Pancreas (tissue), 10 donors: ENCODE data around the gene HACD2. TPM values are rescaled to one million over a fixed set of nuclear protein-coding genes. Genes with fewer than 3 reads are reported as not detected.

ENCODE experiments used
- ATAC-seq, 4 donors: fragments of 200-7000 bp; cut with Tn5 transposase; one replicate each; pipeline versions ENCODE4 v1.8.0 to v1.9.1; 2020; ENCODE audit warnings: mild to moderate bottlenecking in 4 of 4, moderate library complexity in 4 of 4
- DNase-seq, 6 donors: peaks; one replicate each; pipeline ENCODE4 v3.0.0-alpha.2; 2020
- FAIRE-seq: peaks from 2 replicates; lab custom pipeline; 2012; peaks lifted over from hg19 to GRCh38; lab: Jason Lieb, UNC
- H3K27ac ChIP-seq, 4 donors: fragments of 200-600 bp; sonication (generic); 1 replicate in 3 of 4; 2 replicates in 1 of 4; pipeline versions ENCODE4 v1.5.0 to v1.8.0; 2020
- H3K27me3 ChIP-seq, 4 donors: fragments of 200-600 bp; one replicate each; pipeline ENCODE4 v1.8.0; 2021
- H3K36me3 ChIP-seq, 3 donors: fragments of 200-600 bp; sonication (generic) in 1 of 3; one replicate each; pipeline versions ENCODE4 v1.5.0 to v1.8.0; 2020 to 2021
- H3K4me1 ChIP-seq, 3 donors: fragments of 200-600 bp; one replicate each; pipeline ENCODE4 v1.8.0; 2021
- H3K4me3 ChIP-seq, 4 donors: fragments of 200-600 bp; sonication (generic) in 2 of 4; one replicate each; pipeline versions ENCODE4 v1.5.0 to v1.8.0; 2020 to 2021
- H3K9me3 ChIP-seq, 4 donors: fragments of 200-600 bp; one replicate each; pipeline ENCODE4 v1.8.0; 2021
- WGBS, 2 donors: extraction: QIAGEN DNeasy Blood & Tissue Kit; methylation state at CpG; one replicate each; pipeline ENCODE4 v1.1.7; 2013; 5-methylcytosine and 5-hydroxymethylcytosine counted together
- intact Hi-C, 3 donors: fragments of 100-400 bp; cut with DNase I; formaldehyde crosslinking; loops; one replicate each; pipeline versions ENCODE4 v1.11.1 to v1.14.2; 2022
- polyA plus RNA-seq, 2 donors: library from polyadenylated mRNA; stranded (reverse); fragments of 200-250 nt; gene quantifications; one replicate each; pipeline ENCODE4 v1.2.3, GENCODE V29; 2013
- total RNA-seq, 6 donors: library from RNA; stranded (reverse); fragmentation: NEBNext Ultra II Directional in 4 of 6; extraction: Animal tissue kit (Norgen Biotek cat#: 25700) in 4 of 6; gene quantifications; one replicate each; pipeline versions ENCODE4 v1.2.1 to v1.2.4, GENCODE V29; 2021 to 2023
- TF ChIP-seq, protein P1 (sequence below), 4 donors: fragments of 200-600 bp; sonication (generic) in 3 of 4; IDR thresholded peaks; one replicate each; pipeline versions ENCODE4 v1.5.0 to v1.8.0; 2021; ENCODE audit warnings: antibody characterized with exemption in 4 of 4
- donor health status: healthy with polysubstance abuse.
- donor health status: DM: no; HTN: no; CAD: no; lungs with moderate emphysema.
- donor health status: DM: no; HTN: no; CAD: no.
- donor health status: control.
- donor health status: control.
- donor health status: Bipolar disorder and iron deficiency.
- donor health status: DM: yes; HTN: yes; CAD: no.
- donor health status: DM: no; HTN: no; CAD: no.
- donor health status: DM: no; HTN: no; CAD: no.
- donor health status: DM: yes; HTN: yes; CAD: no.

Gene HACD2
- total and polyA plus RNA-seq, 8 donors: 4.4 to 22.2 (median 13.1) TPM

DNA sequence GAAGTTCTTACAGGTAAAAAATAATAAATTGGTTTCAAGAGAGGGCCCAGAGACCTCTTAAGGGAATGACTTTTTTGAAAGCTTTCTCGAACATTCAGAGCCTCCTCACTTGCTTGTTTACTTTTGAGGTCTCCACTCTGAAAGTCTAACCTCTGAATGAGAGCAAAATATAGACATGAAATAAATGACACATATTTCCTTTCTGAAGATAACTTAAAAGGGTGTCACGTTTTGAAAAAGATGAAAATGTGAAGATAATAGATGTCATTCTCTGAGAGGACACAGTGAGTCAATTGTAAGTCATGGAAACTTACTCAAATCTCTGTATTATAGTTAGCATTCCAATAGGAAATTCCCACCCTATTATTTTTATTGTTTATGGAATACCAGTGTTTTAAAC is 44.6 kb downstream of the HACD2 start:
- no peak for DNase-seq
- no peak overlapping the region for H3K4me3 ChIP-seq
- 60 to 68% methylated on average over 2 of the region's 2 CpGs for WGBS, 2 donors
- peaks cover 0 to 8% (median 0%) of the 10 kb centered on the region in 3 donors for H3K4me1 ChIP-seq
- TF ChIP-seq, protein P1, sequence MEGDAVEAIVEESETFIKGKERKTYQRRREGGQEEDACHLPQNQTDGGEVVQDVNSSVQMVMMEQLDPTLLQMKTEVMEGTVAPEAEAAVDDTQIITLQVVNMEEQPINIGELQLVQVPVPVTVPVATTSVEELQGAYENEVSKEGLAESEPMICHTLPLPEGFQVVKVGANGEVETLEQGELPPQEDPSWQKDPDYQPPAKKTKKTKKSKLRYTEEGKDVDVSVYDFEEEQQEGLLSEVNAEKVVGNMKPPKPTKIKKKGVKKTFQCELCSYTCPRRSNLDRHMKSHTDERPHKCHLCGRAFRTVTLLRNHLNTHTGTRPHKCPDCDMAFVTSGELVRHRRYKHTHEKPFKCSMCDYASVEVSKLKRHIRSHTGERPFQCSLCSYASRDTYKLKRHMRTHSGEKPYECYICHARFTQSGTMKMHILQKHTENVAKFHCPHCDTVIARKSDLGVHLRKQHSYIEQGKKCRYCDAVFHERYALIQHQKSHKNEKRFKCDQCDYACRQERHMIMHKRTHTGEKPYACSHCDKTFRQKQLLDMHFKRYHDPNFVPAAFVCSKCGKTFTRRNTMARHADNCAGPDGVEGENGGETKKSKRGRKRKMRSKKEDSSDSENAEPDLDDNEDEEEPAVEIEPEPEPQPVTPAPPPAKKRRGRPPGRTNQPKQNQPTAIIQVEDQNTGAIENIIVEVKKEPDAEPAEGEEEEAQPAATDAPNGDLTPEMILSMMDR (IDR thresholded peaks at IDR 0.05): no peak
- H3K9me3 ChIP-seq: no peaks in the 10 kb centered on the region
- no peaks in the 10 kb centered on the region for H3K36me3 ChIP-seq
- intact Hi-C loops: no loop called here
- no peak for FAIRE-seq
- ATAC-seq: no peak
- no peak overlapping the region for H3K27ac ChIP-seq
- H3K27me3 ChIP-seq: no peaks in the 10 kb centered on the region

DNA sequence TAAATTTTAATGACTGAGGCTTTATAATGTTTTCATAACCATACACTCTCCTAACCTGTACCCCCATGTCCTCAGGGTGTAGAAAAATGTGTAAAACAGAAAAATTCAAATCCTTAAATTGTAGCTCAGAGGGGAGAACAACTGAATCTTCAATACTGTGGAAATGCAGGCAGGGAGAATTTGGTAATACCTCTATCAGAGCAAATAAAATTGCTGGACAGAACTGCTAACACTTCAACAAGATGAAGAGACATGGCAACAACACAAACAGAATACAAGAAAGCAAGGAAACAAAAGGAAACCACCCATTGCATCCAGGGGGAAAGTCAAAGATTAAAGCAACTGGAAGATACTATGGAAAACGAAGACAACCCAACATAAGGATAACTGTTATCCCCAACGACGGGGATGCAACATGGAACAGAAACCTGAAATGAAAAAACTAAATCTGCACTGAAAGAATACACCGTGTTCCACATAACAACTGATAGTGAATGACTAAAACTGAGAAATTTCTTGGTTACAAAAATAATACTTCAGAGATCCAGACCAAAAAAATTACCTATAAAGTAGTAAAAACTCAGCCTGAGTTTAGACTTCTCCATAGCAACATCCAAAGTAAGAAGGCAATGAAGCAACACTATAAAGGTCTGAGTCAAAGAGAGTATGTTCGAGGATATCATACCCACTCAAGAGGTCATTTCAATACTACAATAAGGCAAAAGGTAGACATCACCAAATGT is 48.5 kb downstream of the HACD2 start:
- intact Hi-C loops: no loop called here
- Histone ChIP-seq H3K4me1 (peaks cover 0 to 8% (median 0%) of the 10 kb centered on the region in 3 donors), H3K27me3 (no peaks in the 10 kb centered on the region), H3K4me3 (no peak overlapping the region), H3K9me3 (no peaks in the 10 kb centered on the region), H3K36me3 (no peaks in the 10 kb centered on the region), H3K27ac (no peak overlapping the region)
- TF ChIP-seq, protein P1 (IDR thresholded peaks at IDR 0.05): no peak
- ATAC-seq (no peak), DNase-seq (no peak), FAIRE-seq (no peak)
- 95 to 96% methylated on average over 5 of the region's 5 CpGs for WGBS, 2 donors

DNA sequence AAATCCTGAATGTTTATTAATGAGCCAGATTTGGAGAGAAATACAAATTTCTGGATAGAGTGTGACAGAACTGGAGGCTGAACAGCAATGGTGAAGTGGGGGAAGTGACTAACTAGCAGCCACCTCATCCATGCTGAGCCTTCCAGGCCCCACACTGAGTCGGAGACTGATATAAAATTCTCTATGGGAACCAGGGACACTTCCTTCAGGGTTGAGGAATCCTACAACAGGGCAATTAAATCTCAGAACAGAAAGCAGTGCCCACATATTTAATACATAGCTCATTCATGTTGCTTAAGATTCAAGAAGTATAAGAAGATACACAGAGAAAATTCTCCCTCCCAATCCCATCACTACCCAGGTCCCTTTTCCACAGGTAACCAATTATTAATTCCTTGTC is 49.3 kb downstream of the HACD2 start:
- no peak overlapping the region for H3K4me3 ChIP-seq
- DNase-seq (no peak), ATAC-seq (no peak), FAIRE-seq (no peak)
- 91 to 96% methylated on average over 1 of the region's 1 CpG for WGBS, 2 donors
- intact Hi-C loops: no loop called here
- H3K27ac ChIP-seq: no peak overlapping the region
- TF ChIP-seq, protein P1 (IDR thresholded peaks at IDR 0.05): no peak
- H3K36me3 ChIP-seq: no peaks in the 10 kb centered on the region
- no peaks in the 10 kb centered on the region for H3K27me3 ChIP-seq
- peaks cover 0 to 8% (median 0%) of the 10 kb centered on the region in 3 donors for H3K4me1 ChIP-seq
- H3K9me3 ChIP-seq: no peaks in the 10 kb centered on the region

DNA sequence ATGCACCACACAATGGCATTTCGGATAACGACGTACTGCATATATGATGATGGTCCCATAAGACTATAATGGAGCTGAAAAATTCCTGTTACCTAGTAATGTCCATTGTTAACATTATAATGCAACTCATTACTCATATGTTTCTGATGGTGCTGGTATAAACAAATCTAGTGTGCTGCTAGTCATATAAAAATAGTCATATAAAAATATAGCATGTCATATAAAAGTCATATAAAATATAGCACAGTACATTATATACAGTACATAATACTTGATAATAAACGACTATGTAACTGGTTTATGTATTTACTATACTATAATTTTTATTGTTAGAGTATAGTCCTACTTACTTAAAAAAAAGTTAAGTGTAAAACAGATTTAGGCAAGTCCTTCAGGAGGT is 50.6 kb downstream of the HACD2 start:
- H3K9me3 ChIP-seq: no peaks in the 10 kb centered on the region
- no peaks in the 10 kb centered on the region for H3K27me3 ChIP-seq
- TF ChIP-seq, protein P1 (IDR thresholded peaks at IDR 0.05): no peak
- H3K27ac ChIP-seq: no peak overlapping the region
- DNase-seq (no peak), ATAC-seq (no peak), FAIRE-seq (no peak)
- no peak overlapping the region for H3K4me3 ChIP-seq
- WGBS, 2 donors: 88 to 93% methylated on average over 4 of the region's 4 CpGs
- no peaks in the 10 kb centered on the region for H3K36me3 ChIP-seq
- H3K4me1 ChIP-seq: peaks cover 0 to 8% (median 0%) of the 10 kb centered on the region in 3 donors
- intact Hi-C loops: no loop called here

DNA sequence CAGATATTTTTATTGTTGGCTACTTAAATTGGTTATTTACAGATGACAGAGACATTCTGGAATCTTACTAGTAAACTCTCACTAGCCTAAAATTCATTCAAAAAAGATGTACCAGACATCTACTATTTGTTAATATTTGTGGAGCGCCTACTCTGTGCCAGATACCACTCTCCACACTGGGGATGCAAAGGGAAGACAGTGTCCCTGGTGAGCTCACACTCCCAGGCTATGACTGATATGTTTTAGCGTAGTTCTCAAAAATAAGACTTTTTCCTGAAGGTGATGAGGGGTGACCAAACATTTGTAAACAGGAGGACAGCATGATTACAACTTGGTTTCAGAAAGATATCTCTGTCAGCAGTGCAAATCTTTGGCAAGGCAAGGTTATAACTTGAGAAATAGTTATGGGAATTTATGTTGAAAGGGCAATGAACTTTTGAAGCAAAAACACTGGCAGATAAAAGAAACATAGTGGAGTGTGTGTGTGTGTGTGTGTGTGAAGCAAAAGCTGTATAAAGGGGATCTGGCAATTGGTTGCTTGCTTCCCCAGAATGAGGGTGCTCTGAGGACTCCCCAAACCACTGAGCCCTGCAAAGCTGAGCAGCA is 51.2 kb downstream of the HACD2 start:
- no peaks in the 10 kb centered on the region for H3K36me3 ChIP-seq
- intact Hi-C loops: no loop called here
- H3K27me3 ChIP-seq: no peaks in the 10 kb centered on the region
- 93 to 97% methylated on average over 2 of the region's 2 CpGs for WGBS, 2 donors
- DNase-seq (no peak), FAIRE-seq (no peak), ATAC-seq (no peak)
- TF ChIP-seq, protein P1 (IDR thresholded peaks at IDR 0.05): no peak
- no peak overlapping the region for H3K27ac ChIP-seq
- H3K9me3 ChIP-seq: no peaks in the 10 kb centered on the region
- peaks cover 0 to 8% (median 0%) of the 10 kb centered on the region in 3 donors for H3K4me1 ChIP-seq
- no peak overlapping the region for H3K4me3 ChIP-seq
